GM21367 (cell line): ENCODE data around the gene WDR54.
A peak's percentile ranks its signal among the peaks of the same experiment; 100 is the strongest.

ENCODE experiments used
- ATAC-seq: cut with Tn5 transposase; IDR thresholded peaks from one replicate; pipeline ENCODE4 v1.9.1; 2021; ENCODE audit not compliant: unreplicated experiment

The WDR54 gene

GRCh38 chr2:74421221-74421870 is at the start of gene WDR54, which contains the start of gene C2orf81:
Gene WDR54, plus strand, starts transcription at chr2:74421730. Its CDS starts 424 bp downstream, at chr2:74422154.
Gene C2orf81, minus strand, starts transcription at chr2:74421619. Its CDS starts 59 bp downstream, at chr2:74421560.
- peak; percentile 80 for ATAC-seq

- no peak for ATAC-seq
Measured at GRCh38 chr2:74372674-74373073, 48.9 kb upstream of the WDR54 start.

GRCh38 chr2:74373221-74373676 is 48.3 kb upstream of the WDR54 start:
- no peak for ATAC-seq

DNA sequence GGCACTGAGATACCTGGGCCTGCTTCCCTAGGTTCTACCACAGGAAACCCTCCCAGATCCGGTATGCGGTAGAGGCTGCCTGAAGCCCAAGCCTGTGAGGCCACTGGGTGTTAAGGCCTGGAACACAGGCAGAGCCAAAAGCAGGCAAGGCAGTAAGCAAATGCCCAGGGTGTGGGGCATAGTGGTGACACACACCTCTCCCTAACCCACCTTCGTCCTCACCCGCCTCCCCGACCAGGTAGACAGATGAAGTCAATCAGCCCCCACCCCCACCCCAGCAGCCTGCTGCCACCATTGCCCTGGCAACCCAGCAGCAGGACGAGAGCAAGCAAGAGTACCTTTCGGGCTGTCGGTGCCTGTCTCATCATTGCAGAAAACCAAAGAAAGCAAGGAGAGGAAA is 47.5 kb upstream of the WDR54 start:
- ATAC-seq: no peak

- no peak for ATAC-seq
Measured at GRCh38 chr2:74374509-74375205, 46.9 kb upstream of the WDR54 start.

GRCh38 chr2:74375838-74376237 is 45.7 kb upstream of the WDR54 start:
- ATAC-seq: no peak

DNA sequence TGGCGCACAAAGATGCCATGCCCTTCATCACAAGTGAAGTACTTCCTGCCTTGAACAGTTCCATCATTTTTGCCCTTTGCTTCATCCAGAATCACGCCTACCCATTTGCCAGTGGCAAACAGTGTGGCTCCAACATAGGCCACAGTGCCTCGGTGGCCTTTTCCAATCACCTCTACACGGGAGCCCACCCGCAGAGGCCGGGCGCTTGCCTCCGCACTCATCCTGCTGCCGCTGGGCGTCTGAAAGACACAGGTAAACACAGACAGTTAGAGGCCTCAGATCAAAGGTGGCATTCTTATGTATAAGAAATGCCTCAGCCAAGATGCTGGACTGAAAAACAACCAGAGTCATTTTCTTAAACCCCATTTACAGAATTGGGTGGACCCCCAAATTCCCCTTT is 43.5 kb upstream of the WDR54 start:
- no peak for ATAC-seq

GRCh38 chr2:74379851-74380789 is 41.4 kb upstream of the WDR54 start, which contains the start of gene DCTN1:
Gene DCTN1, minus strand, starts transcription at chr2:74380311. Its CDS starts 274 bp downstream, at chr2:74380037.
- peak; percentile 64 for ATAC-seq

- no peak for ATAC-seq
Measured at GRCh38 chr2:74381751-74382150, 39.8 kb upstream of the WDR54 start.

GRCh38 chr2:74383254-74383653 is 38.3 kb upstream of the WDR54 start:
- ATAC-seq: no peak

DNA sequence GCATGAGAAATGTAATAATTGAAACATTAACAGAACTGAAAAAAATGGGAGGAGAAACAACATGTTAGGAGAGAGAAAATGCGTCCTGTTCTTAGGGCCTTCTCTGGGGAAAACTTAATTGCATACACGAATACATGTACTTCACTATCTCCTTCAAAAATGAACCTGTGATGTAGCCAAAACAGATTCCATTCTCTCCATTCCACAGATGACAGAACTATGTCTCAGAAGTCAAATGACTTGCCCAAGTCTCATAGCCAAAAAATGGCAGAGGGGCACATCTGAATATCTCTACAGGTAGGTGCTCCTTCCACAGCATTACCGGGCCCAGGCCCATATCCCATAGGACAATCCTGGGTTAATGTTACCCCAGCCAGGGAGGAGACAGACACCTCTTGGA is 37.5 kb upstream of the WDR54 start:
- no peak for ATAC-seq

DNA sequence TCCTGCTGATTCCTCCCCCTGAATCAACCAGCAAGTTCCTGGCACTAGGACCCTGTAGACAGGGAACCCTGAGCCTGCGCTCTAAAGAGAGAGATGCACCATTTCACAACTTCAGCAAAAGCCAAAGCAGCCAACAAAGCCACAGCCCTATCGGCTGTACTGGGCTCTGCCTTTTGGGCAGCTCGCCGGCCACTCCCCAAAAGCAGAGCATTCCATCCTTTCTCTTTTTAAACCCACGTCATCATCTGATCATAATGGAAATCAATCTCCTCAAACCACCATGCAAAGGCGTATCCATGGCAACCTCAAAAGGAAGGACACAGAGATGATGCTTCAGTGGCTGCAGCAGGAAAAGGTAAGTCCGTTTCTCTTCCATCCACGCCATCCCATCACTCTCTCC is 36.1 kb upstream of the WDR54 start:
- no peak for ATAC-seq

- ATAC-seq: no peak
Measured at GRCh38 chr2:74387346-74387745, 34.2 kb upstream of the WDR54 start.

GRCh38 chr2:74390606-74391005 is 30.9 kb upstream of the WDR54 start:
- no peak for ATAC-seq

DNA sequence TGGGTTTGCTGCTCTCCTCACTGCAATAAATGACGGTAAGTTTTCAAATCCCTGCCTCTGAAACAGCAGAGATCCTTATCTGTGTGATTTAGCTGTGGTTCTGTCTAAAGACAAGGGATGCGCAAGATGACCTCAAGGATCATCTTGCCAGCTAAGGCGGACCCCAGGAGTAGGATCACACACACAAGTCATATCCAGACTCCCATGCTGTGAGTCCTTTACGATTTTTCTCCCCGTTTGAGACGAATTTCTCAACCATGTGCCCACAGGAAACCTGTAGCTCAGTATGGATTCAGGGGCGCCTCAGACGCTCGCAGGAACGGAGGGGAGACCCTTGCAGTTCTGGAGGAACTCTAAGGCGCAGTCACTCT is 30.3 kb upstream of the WDR54 start:
- ATAC-seq: peak; percentile 11

DNA sequence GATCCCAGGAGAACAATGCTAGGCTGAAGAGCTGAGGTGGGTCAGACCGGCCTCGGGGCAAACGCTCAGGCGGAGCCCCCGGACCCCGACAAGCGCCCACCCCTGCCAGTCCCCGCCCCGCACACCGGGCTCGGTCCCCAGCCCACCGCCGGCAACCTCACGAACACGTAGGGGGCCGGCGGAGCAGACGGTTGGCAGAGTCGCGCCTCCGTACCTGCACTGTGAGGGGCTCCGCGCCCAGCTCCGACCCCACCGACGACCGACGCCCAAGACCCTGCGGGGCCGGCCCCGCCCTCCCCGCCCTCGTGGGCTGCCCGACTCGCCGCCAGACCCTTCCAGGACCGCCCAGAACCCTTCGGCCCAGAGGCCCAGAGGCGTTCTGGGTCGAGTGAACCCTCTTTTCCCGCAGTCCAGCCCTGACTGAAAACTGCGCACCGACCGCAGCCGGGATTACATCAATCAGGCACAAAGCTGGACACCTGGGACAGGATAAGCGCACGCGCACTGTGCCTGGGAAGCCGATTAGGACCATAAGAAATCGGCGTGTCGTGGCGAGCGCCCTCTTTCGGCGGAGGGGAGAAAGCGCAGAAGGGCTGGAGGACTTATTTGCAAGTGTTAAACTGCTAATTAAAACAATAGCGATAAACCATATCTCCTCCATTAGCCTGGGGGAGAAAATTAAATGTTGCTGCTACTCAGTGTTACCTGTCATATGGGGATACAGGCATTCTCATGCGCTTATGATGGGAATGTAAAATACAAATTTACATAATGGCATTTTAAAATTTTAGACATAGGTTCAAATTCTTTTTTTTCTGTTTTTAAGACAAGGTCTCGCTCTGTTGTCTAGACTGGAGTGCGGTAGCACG is 29.7 kb upstream of the WDR54 start:
- ATAC-seq: peak; percentile 63

DNA sequence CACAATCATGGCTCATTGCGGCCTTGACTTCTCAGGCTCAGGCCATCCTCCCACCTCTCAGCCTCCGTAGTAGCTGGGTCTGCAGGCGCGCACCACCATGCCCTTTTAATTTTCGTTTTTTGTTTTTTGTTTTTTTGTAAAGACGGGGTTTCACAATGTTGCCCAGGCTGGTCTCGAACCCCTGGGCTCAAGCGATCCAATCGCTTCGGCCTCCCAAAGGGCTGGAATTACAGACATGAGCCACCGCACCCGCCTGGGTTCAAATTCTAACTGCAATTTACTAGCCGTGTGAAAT is 29.1 kb upstream of the WDR54 start:
- no peak for ATAC-seq

- no peak for ATAC-seq
Measured at GRCh38 chr2:74393525-74393924, 28.0 kb upstream of the WDR54 start.

GRCh38 chr2:74396149-74396548 is 25.4 kb upstream of the WDR54 start:
- no peak for ATAC-seq

DNA sequence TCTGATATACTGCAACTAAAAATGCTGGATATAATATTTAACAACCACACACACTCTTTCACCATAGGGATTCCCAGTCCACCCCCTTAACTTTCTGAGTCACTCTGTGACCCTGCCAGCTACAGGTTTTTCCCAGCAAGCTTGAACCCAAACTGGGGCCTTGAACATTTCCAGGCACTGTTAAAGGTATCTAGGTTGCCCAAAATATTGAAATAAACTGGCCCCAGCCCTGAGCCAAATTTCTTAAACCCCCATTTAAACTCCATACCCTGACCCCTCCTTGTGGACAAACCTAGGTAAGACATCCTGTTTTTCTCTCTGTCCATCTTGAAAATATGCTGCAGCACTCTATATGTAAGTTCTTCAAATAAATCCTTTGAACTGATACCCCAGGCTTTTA is 21.7 kb upstream of the WDR54 start:
- no peak for ATAC-seq

DNA sequence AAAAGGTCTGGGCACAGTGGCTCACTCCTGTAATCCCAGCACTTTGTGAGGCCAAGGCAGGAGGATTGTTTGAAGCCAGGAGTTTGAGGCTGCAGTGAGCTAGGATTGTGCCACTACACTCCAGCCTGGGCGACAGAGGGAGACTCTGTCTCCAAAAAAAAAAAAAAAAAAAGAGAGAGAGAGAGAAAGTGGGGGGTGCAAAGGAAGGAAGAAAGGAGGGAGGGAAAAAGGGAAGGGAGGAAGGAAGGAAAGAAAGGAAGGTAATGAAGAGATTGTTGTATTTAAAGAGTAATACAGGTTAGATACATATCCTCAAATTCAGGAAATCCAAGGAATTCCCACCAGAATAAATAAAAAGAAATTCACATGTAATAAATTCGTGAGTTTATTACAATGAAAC is 19.6 kb upstream of the WDR54 start:
- ATAC-seq: no peak
